RWPE2 (cell line): Measurements from ENCODE around the gene TBX21.

Experiments
- ATAC-seq: fragments of 200-7000 bp; cut with Tn5 transposase; 3 replicates; pipeline ENCODE4 v1.9.1; 2021; ENCODE audit warnings: low read depth
- DNase-seq: peaks from one replicate; pipeline ENCODE4 v3.0.0-alpha.2; 2020; ENCODE audit warnings: low spot score
- H3K27ac ChIP-seq: fragments of 450-650 bp; 2 replicates; pipeline ENCODE4 v1.5.1; 2017; ENCODE audit warnings: mild to moderate bottlenecking; ENCODE audit not compliant: poor library complexity, severe bottlenecking
- H3K27me3 ChIP-seq: fragments of 250-450 bp; sonication (Bioruptor Pico); 2 replicates; pipeline ENCODE4 v1.5.1; 2021; ENCODE audit warnings: mild to moderate bottlenecking, moderate library complexity; ENCODE audit not compliant: insufficient read depth, poor library complexity, severe bottlenecking
- H3K36me3 ChIP-seq: fragments of 250-450 bp; sonication (Bioruptor Pico); 2 replicates; pipeline ENCODE4 v1.5.1; 2020; ENCODE audit warnings: low read depth, mild to moderate bottlenecking, moderate library complexity
- H3K4me1 ChIP-seq: fragments of 250-450 bp; sonication (Bioruptor Pico); 2 replicates; pipeline ENCODE4 v1.5.1; 2021; ENCODE audit warnings: mild to moderate bottlenecking, moderate library complexity; ENCODE audit not compliant: insufficient read depth, poor library complexity, severe bottlenecking
- H3K4me3 ChIP-seq: fragments of 250-450 bp; sonication (Bioruptor Pico); 2 replicates; pipeline ENCODE4 v1.5.1; 2021; ENCODE audit warnings: mild to moderate bottlenecking, moderate library complexity; ENCODE audit not compliant: severe bottlenecking
- H3K9me3 ChIP-seq: fragments of 250-450 bp; sonication (Bioruptor Pico); 2 replicates; pipeline ENCODE4 v1.5.1; 2021; ENCODE audit warnings: mild to moderate bottlenecking, moderate library complexity; ENCODE audit not compliant: severe bottlenecking
- CTCF ChIP-seq: fragments of 450-650 bp; IDR thresholded peaks from one replicate; pipeline ENCODE4 v1.5.1; 2017; ENCODE audit warnings: mild to moderate bottlenecking, moderate library complexity; ENCODE audit not compliant: poor library complexity, severe bottlenecking

The TBX21 gene

GRCh38 chr17:47731396-47731795 lies 1.6 kb upstream of the TBX21 start:
- no peaks in the 10 kb centered on the region for H3K4me1 ChIP-seq
- TF ChIP-seq CTCF, result no peak
- DNase-seq (peak; percentile 14), ATAC-seq (no peak)
- H3K27ac ChIP-seq, result no peak overlapping the region
- peaks cover 57% of the 10 kb centered on the region for H3K27me3 ChIP-seq
- H3K9me3 ChIP-seq, result no peaks in the 10 kb centered on the region
- no peak overlapping the region for H3K4me3 ChIP-seq
- no peaks in the 10 kb centered on the region for H3K36me3 ChIP-seq

- no peak overlapping the region for H3K4me3 ChIP-seq
- peaks cover 57% of the 10 kb centered on the region for H3K27me3 ChIP-seq
- no peak overlapping the region for H3K27ac ChIP-seq
- ATAC-seq, result no peak
- H3K4me1 ChIP-seq, result no peaks in the 10 kb centered on the region
- H3K36me3 ChIP-seq, result no peaks in the 10 kb centered on the region
- TF ChIP-seq CTCF, result no peak
- H3K9me3 ChIP-seq, result no peaks in the 10 kb centered on the region
- DNase-seq, result peak; percentile 29
Observed at GRCh38 chr17:47732399-47733046, 513 bp upstream of the TBX21 start.

GRCh38 chr17:47733674-47734410 lies 806 bp downstream of the TBX21 start:
- Histone ChIP-seq H3K4me3 (peak overlapping the region; percentile 17), H3K27me3 (peaks cover 57% of the 10 kb centered on the region), H3K36me3 (no peaks in the 10 kb centered on the region), H3K9me3 (no peaks in the 10 kb centered on the region), H3K27ac (no peak overlapping the region), H3K4me1 (no peaks in the 10 kb centered on the region)
- peak; percentile 45 for DNase-seq
- peak; percentile 48 for ATAC-seq
- no peak for TF ChIP-seq CTCF

- Histone ChIP-seq H3K27ac (no peak overlapping the region), H3K4me3 (no peak overlapping the region), H3K4me1 (no peaks in the 10 kb centered on the region), H3K9me3 (no peaks in the 10 kb centered on the region), H3K36me3 (no peaks in the 10 kb centered on the region), H3K27me3 (peaks cover 51% of the 10 kb centered on the region)
- DNase-seq, result no peak
- no peak for TF ChIP-seq CTCF
- no peak for ATAC-seq
Observed at GRCh38 chr17:47735139-47735464, 2.1 kb downstream of the TBX21 start.

- TF ChIP-seq CTCF, result no peak
- ATAC-seq, result no peak
- H3K4me3 ChIP-seq, result no peak overlapping the region
- no peaks in the 10 kb centered on the region for H3K36me3 ChIP-seq
- H3K4me1 ChIP-seq, result no peaks in the 10 kb centered on the region
- H3K9me3 ChIP-seq, result no peaks in the 10 kb centered on the region
- no peak for DNase-seq
- peaks cover 48% of the 10 kb centered on the region for H3K27me3 ChIP-seq
- H3K27ac ChIP-seq, result no peak overlapping the region
Observed at GRCh38 chr17:47735536-47736011, 2.5 kb downstream of the TBX21 start.
